Effector memory CD4-positive, alpha-beta T cell (primary cell): ENCODE data around the gene EFHC2.
"Not testable (repeated sequence)": the region's sequence is repeated elsewhere in the genome, so short reads cannot be mapped to it uniquely, and the experiment has no call there.

Experiments
- DNase-seq, 3 donors: peaks; one replicate each; pipeline ENCODE4 v3.0.0-alpha.2; 2020
- H3K27ac ChIP-seq: 2 replicates; pipeline ENCODE4 v1.7.0; 2013; ENCODE audit warnings: mild to moderate bottlenecking, low read length, moderate library complexity; ENCODE audit not compliant: insufficient read depth, poor library complexity, severe bottlenecking
- H3K27me3 ChIP-seq: replicated peaks from 2 replicates; pipeline ENCODE4 v1.7.0; 2013; ENCODE audit warnings: mild to moderate bottlenecking, low read length; ENCODE audit not compliant: insufficient read depth, control insufficient read depth, poor library complexity, severe bottlenecking
- H3K36me3 ChIP-seq: 2 replicates; pipeline ENCODE4 v1.7.0; 2013; ENCODE audit warnings: mild to moderate bottlenecking, low read length, moderate library complexity; ENCODE audit not compliant: control insufficient read depth, insufficient read depth
- H3K4me1 ChIP-seq: 2 replicates; pipeline ENCODE4 v1.7.0; 2013; ENCODE audit warnings: low read length, mild to moderate bottlenecking; ENCODE audit not compliant: control insufficient read depth, insufficient read depth, poor library complexity, severe bottlenecking
- H3K4me3 ChIP-seq: 2 replicates; pipeline ENCODE4 v1.7.0; 2013; ENCODE audit warnings: low read length, low read depth, mild to moderate bottlenecking; ENCODE audit not compliant: insufficient read depth, poor library complexity, severe bottlenecking
- H3K9me3 ChIP-seq: 2 replicates; pipeline ENCODE4 v1.7.0; 2013; ENCODE audit warnings: mild to moderate bottlenecking, low read length, moderate library complexity; ENCODE audit not compliant: control insufficient read depth

The EFHC2 gene

DNA sequence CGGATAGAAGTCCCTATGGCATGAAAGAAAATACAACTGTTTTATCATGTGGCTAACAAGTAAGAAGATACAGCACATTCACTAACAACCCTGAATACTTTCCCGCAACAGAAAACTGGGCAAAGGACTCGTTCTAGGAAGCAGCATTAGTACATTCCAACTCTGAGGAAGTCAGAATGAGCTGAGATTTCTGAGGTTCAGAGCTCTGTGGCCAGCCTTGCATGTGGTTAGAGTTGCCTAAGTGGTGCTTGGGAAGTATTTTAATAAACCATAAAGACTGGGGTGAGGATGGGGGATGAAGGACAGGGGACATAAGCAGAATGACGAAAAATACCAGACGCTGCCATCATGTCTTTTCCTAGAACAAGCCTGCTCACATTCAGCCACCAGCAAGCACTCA, 82.2 kb downstream of the EFHC2 start:
- H3K27me3 ChIP-seq, result no peaks in the 10 kb centered on the region
- H3K36me3 ChIP-seq, result no peaks in the 10 kb centered on the region
- H3K4me1 ChIP-seq, result peaks cover 14% of the 10 kb centered on the region
- no peak for DNase-seq
- no peak overlapping the region for H3K27ac ChIP-seq
- no peak overlapping the region for H3K4me3 ChIP-seq
- H3K9me3 ChIP-seq, result no peaks in the 10 kb centered on the region

DNA sequence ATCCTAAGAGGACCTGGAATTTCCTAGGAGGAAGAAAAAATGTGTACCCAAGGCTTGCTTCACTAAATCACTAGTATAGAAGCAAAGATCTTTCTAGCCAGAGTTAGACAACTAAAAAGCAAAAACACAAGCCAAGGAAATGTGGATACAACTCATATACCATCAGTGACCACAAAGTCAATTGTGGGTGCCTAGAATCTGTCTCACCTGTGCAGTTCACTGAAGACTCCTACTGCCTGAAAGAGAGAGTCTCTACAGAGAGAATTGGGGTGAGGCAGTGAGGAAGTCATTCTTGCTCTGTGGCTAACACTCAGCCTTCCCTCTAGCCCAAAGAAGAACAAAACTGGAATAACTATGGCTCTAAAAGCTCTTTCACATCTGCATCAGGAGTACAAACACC, 82.9 kb downstream of the EFHC2 start:
- DNase-seq, result no peak
- Histone ChIP-seq H3K4me3 (no peak overlapping the region), H3K9me3 (no peaks in the 10 kb centered on the region), H3K27me3 (no peaks in the 10 kb centered on the region), H3K4me1 (peaks cover 14% of the 10 kb centered on the region), H3K36me3 (no peaks in the 10 kb centered on the region), H3K27ac (no peak overlapping the region)

DNA sequence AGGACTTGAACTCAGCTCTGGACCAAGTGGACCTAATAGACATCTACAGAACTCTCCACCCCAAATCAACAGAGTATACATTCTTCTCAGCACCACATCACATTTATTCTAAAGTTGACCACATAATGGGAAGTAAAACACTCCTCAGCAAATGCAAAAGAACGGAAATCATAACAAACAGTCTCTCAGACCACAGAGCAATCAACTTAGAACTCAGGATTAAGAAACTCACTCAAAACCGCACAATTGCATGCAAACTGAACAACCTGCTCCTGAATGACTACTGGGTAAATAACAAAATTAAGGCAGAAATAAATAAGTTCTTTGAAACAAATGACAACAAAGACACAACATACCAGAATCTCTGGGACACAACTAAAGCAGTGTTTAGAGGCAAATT, 87.7 kb downstream of the EFHC2 start:
- not testable (repeated sequence) for H3K4me1 ChIP-seq, H3K9me3 ChIP-seq, DNase-seq, H3K4me3 ChIP-seq, H3K36me3 ChIP-seq, H3K27me3 ChIP-seq, H3K27ac ChIP-seq

DNA sequence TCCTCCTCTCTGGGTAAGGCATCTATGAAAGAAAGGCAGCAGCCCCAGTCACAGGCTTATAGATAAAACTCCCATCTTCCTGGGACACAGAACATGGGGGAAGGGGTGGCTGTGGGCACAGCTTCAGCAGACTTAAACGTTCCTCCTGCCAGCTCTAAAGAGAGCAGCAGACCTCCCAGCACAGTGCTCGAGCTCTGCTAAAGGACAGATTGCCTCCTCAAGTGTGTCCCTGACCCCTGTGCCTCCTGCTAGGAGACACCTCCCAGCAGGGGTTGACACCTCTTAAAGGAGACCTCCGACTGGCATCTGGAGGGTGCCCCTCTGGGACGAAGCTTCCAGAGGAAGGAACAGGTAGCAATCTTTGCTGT, 89.9 kb downstream of the EFHC2 start:
- Histone ChIP-seq H3K9me3 (no peaks in the 10 kb centered on the region), H3K36me3 (no peaks in the 10 kb centered on the region), H3K4me1 (peaks cover 8% of the 10 kb centered on the region), H3K27me3 (no peaks in the 10 kb centered on the region), H3K4me3 (no peak overlapping the region), H3K27ac (peak overlapping the region; percentile 53)
- DNase-seq, result no peak

DNA sequence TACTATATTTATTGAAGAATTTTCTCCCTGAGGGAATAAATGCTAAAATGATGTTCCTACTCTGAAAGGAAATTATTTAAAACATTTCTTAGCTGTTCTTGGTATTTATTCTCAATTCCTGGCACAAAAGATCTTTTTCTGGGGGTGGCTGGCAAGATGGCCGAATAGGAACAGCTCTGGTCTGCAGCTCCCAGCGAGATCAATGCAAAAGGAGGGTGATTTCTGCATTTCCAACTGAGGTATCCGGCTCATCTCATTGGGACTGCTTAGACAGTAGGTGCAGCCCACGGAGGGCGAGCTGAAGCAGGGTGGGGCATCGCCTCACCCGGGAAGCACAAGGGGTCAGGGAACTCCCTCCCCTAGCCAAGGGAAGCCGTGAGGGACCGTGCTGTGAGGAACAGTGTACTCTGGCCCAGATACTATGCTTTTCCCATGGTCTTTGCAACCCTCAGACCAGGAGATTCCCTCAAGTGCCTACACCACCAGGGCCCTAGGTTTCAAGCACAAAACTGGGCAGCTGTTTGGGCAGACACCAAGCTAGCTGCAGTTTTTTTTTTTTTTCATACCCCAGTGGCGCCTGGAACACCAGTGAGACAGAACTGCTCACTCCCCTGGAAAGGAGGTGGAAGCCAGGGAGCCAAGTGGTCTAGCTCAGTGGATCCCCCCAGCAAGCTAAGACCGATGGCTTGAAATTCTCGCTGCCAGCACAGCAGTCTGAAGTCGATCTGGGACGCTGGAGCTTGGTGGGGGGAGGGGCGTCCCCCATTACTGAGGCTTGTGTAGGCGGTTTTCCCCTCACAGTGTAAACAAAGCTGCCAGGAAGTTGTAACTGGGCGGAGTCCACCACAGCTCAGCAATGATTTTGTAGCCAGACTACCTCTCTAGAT, 90.5 kb downstream of the EFHC2 start:
- H3K36me3 ChIP-seq, H3K4me1 ChIP-seq, H3K4me3 ChIP-seq, H3K9me3 ChIP-seq, H3K27me3 ChIP-seq: not testable (repeated sequence)
- H3K27ac ChIP-seq, result peak overlapping the region; percentile 53
- DNase-seq, result peak; percentile 7 to 41 (median 34)

DNA sequence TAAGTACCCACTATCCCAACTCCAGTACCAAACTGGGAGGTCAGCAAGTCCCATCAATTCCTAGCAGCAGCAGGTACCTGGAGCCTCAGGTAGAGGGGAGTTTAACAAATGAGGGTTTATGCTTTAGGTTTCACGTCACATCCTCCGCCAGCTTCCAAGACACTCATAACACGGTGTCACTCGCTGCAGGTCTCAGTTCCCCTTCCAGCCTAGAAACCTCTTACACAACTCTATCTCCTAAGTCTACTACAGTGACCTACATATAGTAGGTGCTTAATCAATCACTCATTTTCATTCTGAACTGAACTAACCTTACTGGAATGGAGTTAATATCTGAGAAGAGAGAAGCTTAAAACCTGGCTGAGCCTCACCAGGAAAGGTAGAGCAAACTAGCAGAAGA, 96.0 kb downstream of the EFHC2 start:
- Histone ChIP-seq H3K36me3 (no peaks in the 10 kb centered on the region), H3K27ac (no peak overlapping the region), H3K4me3 (no peak overlapping the region), H3K4me1 (no peaks in the 10 kb centered on the region), H3K27me3 (no peaks in the 10 kb centered on the region), H3K9me3 (no peaks in the 10 kb centered on the region)
- no peak for DNase-seq

DNA sequence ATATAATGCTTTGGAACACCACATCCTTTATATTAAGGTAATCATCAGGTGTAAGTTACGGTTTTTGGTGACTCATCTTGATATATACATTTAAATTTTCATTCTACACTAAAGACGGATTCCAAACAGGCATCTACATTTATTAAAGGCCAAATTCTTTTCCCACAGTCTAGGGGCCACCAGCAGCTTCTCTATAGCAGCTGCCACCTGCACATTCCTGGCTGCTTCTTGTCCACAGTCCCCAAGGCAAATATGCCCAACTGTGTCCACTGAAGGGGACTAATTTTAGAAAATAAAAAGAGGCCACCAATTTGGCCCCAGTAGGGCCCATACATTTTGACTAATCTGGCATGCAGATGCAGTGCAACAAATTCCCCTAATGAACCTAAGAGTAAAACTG, 96.6 kb downstream of the EFHC2 start:
- H3K27ac ChIP-seq, result no peak overlapping the region

DNA sequence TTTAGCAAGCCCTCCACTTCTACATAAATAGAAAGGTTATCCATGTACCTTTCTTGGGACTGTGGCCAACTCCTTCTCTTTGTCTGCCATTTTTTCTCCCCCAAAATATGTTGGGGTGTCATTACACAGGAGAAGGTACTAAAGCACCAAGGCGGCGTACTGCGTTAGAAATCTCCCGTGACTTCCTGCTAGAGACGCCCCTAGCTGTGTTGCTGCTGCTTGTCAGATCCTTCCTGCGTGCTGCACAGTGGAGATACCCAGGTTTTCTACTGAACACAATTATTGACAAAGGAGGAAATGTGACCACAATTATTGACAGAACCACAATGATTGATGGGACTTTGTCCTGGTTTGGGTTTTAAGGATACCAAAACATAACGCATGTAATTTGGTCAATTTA, 97.7 kb downstream of the EFHC2 start:
- Histone ChIP-seq H3K27me3 (no peaks in the 10 kb centered on the region), H3K27ac (no peak overlapping the region), H3K36me3 (no peaks in the 10 kb centered on the region)

More for the DNA sequence above, 96.6 kb downstream of the EFHC2 start:
- Histone ChIP-seq H3K27me3 (no peaks in the 10 kb centered on the region), H3K36me3 (no peaks in the 10 kb centered on the region), H3K4me3 (no peak overlapping the region), H3K4me1 (no peaks in the 10 kb centered on the region), H3K9me3 (no peaks in the 10 kb centered on the region)
- DNase-seq, result no peak

DNA sequence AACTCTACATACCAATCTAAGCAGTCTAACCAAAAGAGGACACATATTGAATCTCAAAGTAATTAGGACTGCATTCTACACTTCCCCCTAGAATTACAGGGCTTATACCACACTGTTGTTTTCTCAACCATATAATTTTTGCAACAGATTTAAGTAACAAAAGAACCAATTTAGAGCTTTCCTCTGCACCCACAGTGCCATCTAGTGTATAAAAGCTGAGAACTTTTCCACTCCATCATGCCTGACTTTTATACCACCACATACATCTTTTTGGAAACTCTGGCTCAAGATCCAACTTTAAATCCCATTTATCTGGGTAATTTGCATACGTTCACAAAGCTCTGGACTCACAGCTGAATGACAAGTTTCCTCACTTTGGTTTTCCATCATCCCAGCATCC, 99.5 kb downstream of the EFHC2 start:
- no peaks in the 10 kb centered on the region for H3K27me3 ChIP-seq
- H3K4me1 ChIP-seq, result no peaks in the 10 kb centered on the region
- no peak overlapping the region for H3K4me3 ChIP-seq
- no peak for DNase-seq
- H3K9me3 ChIP-seq, result no peaks in the 10 kb centered on the region
- H3K27ac ChIP-seq, result no peak overlapping the region
- no peaks in the 10 kb centered on the region for H3K36me3 ChIP-seq

More for the DNA sequence above, 97.7 kb downstream of the EFHC2 start:
- H3K4me1 ChIP-seq, result no peaks in the 10 kb centered on the region
- DNase-seq, result no peak
- H3K9me3 ChIP-seq, result no peaks in the 10 kb centered on the region
- H3K4me3 ChIP-seq, result no peak overlapping the region

DNA sequence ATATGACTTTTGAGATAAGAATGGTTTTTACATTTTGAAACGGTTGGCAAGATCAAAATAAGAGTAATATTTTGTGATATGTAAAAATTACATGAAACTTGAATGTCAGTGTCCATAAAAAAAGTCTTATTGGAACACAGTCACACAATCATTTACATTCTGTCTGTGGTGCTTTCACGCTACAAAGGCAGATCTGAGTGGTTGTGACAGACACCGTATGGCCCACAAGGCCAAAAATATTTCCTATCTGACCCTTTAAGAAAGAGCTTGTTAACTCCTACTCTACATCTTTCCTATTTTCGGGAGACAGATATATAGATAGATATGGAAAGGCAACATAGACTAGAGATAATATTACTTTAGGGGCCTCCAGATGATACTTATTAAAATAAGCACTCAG, 101.9 kb downstream of the EFHC2 start:
- no peak overlapping the region for H3K4me3 ChIP-seq
- DNase-seq, result no peak
- no peaks in the 10 kb centered on the region for H3K36me3 ChIP-seq
- no peak overlapping the region for H3K27ac ChIP-seq
- H3K4me1 ChIP-seq, result no peaks in the 10 kb centered on the region
- H3K27me3 ChIP-seq, result no peaks in the 10 kb centered on the region
- H3K9me3 ChIP-seq, result no peaks in the 10 kb centered on the region
